Hematopoietic multipotent progenitor cell treated with erythropoietin and hydrocortisone succinate and interleukin-3 and kit ligand, for 6 days (in vitro differentiated cells): Measurements from ENCODE around the gene GAS2L2.
A peak's percentile ranks its signal among the peaks of the same experiment; 100 is the strongest.
"Not testable (repeated sequence)": the region's sequence is repeated elsewhere in the genome, so short reads cannot be mapped to it uniquely, and the experiment has no call there.

Experiments
- DNase-seq: peaks from one replicate; pipeline ENCODE4 v3.0.0-alpha.2; 2015

The GAS2L2 gene

DNA sequence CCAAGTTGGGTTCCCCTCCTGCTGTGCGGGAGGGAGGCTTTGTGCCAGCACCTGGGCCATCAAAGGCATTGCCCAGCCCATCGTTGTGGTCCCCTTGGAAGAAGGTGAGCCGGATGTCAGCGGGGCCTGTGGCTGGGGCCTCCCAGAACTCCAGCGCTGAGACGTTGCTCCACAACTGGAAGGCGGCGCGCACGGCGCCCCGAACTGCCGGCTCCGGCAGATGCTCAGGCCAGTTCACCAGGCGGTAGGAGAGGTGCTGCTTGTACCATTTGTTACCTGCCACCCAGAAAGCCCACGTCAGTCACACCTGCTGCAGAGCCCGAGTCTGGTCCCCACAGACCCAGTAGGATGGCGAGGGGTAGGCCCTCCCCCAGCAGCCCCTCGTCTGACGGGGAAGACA, 20.1 kb upstream of the GAS2L2 start:
- no peak for DNase-seq

GRCh38 chr17:35769895-35770486, 17.0 kb upstream of the GAS2L2 start:
- no peak for DNase-seq

GRCh38 chr17:35768797-35769196, 15.8 kb upstream of the GAS2L2 start:
- DNase-seq = no peak

DNA sequence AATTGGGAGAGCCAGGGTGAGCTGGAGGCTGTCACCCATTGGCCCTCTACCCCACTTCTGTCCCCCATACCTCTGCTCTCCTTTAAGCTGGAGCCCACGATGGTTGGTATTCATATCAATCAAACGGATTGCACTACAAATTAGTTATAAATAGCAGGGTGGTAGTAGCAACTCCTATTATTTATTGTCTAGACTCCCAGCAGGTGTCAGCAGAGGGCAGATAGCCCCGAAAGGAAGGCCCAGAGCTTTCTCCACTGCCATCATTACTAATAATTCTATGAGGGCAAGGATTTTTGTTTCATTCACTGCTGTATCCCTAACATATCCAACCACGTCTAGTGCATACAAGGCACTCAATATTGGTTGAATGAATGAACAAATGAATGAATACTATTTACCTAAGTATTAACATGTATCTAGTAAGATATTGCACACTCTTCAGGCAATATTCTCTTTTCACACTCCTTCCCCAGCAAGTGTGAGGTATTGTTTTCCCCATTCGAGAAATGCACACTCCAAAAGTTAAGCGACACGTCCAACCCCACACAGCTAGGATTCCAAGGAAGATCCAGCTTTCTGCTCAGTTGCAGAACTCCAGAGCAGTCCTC, 14.0 kb upstream of the GAS2L2 start:
- DNase-seq = peak; percentile 78

DNA sequence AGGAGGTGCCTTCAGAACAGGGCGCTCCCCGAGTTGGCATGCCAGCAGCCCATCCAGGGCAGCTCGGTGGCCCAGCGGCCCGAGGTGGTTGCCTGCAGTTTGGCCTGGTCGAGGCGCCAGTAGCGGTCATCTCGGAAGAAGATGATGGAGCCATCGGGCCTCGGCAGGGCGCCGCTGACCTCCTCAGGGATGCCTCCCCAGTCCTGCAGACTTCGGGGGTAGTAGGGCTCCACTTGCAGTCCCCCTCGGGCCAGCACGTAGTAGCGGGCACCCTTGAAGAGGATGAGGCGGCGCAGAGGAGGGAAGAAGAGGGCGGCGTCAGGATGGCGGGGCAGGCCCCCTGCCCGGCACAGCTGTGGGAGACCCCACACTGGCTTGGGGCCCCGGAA, 13.4 kb upstream of the GAS2L2 start:
- DNase-seq = no peak

- no peak for DNase-seq
Observed at GRCh38 chr17:35765756-35766488, 12.9 kb upstream of the GAS2L2 start.

DNA sequence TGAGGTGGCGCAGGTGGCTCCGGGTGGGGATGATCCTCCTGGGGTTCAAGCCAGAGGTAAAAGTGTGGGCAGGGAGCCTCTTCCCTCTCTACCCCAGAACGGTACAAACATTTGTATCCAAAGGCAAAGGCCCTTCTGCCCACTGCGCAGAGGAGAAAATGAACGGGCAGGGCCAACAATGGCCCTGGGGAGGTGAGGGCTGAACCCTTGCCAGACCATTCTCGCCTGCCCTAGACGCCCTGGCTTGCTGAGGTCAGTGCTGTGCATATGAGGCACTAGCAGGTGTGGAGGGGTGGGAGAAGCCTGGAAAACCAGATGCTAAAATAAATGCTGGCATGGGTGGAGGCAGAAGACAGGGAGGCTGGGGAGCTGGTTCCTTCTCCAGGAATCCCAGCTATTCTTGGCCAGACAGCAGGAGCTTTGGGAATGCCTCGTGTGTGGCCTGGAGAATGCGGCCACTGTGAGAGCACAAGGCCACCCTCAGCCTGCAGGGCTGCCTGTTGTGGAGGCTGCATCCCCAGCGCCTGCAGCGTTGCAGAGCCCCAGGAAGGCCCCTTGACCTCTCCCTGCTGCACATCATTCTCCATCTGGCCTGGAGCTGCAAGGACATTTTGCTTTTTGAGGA, 12.2 kb upstream of the GAS2L2 start:
- no peak for DNase-seq

DNA sequence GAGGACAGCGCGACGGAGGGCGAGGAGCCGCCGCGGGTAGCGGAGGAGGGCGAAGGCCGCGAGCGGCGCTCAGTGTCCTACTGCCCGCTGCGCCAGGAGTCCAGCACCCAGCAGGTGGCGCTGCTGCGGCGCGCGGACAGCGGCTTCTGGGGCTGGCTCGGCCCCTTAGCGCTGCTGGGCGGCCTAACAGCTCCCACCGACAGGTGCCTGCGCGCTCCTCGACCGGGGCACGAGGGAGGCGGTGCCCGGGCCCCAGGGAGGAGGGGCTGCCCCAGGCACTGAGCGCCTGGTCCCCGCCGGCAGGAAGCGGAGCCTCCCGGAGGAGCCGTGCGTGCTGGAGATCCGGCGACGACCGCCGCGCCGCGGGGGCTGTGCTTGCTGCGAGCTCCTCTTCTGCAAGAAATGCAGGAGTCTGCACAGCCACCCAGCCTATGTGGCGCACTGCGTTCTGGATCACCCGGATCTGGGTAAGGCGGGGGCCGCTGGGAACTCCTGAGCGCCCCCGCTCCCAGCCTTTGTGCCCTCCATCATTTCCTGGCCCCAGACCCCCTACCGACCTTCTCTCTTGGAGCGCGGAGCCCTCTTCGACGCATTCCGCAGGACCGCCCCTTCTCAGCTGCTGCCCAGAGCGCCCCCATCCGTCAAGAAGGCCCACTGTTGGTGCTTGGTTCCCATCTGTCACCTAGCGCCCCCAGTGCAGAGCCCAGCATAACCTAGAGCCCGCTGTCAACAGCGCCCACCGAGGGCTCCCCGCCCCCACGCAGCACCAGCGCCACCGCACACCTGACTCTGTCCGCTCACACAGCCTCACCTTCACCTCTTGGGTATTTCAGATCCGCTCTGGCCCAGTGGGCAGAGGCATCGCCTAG, 11.3 kb upstream of the GAS2L2 start:
- peak; percentile 94 for DNase-seq

DNA sequence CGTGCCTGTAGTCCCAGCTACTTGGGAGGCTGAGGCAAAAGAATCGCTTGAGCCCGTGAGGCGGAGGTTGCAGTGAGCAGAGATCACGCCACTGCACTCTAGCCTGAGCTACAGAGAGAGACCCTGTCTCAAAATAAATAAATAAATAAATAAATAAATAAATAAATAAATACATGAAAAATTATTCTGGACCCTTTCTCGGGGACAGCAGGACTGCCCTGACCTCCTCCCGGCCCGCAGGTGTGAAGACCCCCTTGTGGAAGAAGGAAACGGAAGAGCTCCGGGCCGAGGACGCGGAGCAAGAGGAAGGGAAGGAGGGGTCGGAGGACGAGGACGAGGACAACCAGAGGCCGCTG, 10.7 kb upstream of the GAS2L2 start:
- DNase-seq = no peak

DNA sequence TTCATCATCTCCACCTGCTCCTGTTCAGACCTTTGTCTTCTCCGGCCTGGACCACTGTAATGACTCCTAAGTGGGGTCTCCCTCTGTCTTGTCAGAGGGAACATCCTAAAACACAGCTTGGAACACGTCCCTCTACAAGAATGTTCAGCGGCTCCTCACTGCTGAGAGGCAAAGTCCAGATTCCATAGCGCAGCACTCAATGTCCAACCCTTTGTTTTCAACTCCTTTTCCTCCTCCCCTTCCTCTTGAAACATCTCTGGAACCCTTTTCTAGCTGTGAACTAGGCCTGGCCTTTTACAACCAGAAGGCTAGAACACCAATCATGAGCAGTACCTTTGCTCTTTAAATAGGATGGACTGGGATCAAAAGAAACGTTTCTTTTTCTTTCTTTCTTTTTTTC, 8.6 kb upstream of the GAS2L2 start:
- no peak for DNase-seq

- no peak for DNase-seq
Observed at GRCh38 chr17:35760587-35760986, 7.5 kb upstream of the GAS2L2 start, which contains the start of gene C17orf50. Gene C17orf50 (plus strand): TSS chr17:35760887. CDS start chr17:35760942, 55 bp downstream.

DNA sequence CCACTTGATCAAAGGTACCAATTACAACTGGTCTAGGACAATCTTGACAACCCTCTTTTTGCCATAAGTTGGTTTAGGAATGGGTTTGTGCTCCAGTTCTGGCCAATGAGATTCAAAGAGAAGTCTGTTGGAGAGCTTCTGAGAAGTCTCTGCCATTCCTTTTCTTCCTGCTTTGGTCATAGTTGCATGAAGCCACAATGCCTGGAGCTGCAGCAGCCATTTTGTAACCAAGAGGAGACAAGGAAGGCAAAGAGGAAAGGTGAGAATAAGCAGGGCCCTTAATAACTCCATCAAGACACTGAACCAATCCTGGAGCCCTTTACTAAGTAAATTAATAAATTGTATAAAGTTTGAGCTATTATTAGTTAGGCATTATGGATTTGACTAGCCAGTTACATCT, 4.2 kb upstream of the GAS2L2 start:
- no peak for DNase-seq

DNA sequence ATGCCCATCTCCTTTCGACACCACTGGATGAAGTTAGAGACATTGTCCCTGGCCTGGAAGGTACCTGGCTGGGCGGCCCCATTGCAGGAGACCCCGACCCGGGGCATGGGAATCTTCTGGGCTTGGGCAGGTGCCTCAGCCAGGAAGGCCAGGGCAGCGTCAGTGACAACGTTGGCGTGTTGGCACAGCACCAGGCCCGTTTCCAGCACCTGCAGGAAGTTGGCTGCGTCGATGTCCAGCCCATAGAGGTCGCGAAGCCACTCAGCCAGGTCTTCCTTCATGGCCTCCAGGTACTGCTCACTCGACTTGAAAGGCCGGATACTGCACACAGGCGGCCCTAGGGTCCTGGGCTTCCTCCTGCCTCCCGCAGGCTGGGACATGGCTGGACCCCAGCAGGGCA, 568 bp downstream of the GAS2L2 start:
- DNase-seq = no peak

DNA sequence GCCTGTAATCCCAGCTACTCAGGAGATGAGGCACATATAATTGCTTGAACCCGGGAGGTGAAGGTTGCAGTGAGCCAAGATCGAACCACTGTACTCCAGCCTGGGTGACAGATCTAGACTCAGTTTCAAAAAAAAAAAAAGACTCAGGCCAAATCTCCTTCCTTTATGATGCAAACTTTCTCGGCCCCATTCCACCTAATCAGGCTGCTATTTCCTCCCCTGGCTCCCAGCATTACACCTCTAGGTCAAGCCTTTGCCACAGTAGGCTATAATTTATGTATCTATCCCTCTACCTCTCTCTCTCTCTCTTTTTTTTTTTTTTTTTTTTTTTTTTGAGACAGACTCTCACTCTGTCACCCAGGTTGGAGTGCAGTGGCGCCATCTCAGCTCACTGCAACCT, 1.5 kb downstream of the GAS2L2 start:
- not testable (repeated sequence) for DNase-seq

DNA sequence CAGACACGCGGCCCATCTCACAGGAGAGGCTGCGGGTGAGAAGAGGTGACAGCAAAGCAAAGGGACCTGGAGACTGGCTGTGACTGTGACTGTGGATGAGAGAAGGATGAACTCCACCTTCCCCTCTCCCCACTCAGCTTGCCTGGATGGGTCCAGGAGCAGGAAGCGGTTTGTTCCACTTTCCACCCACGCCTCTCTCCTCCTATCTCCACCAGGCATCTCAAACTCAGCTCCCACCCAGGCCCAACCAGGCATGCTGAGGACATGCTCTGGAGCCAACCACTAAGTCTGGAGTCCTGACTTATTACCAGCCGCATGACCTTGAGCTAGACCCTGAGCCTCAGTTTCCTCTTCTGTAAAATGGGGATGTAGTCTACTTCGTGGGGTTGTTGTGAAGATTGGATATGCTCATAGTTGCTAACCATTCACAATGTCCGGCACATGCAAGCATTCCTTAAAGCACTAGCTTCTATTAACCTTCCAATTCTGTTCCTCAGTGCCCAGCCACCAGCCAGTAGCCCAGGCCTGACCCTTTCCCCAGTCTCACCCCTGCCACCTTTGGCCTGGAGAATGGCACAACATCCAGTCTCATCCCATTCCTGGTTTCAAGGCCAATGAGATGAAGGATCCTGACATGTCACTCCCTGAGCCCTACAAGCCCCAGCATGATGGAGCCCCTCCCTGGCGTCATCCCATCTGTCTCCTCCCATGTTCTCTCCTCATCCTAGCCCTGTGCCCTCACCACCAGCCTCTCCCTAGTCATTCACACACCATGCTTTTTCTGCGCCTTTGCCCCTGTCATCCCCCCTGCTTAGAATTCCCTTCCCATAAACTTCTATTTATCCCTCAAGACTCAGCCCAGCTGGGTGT, 2.3 kb downstream of the GAS2L2 start:
- peak; percentile 62 for DNase-seq

- peak; percentile 74 for DNase-seq
Observed at GRCh38 chr17:35749560-35750412, 3.3 kb downstream of the GAS2L2 start.

- no peak for DNase-seq
Observed at GRCh38 chr17:35748979-35749378, 4.1 kb downstream of the GAS2L2 start.

GRCh38 chr17:35748341-35748841, 4.6 kb downstream of the GAS2L2 start:
- peak; percentile 91 for DNase-seq

- DNase-seq = peak; percentile 93
Observed at GRCh38 chr17:35747540-35748017, 5.5 kb downstream of the GAS2L2 start.

DNA sequence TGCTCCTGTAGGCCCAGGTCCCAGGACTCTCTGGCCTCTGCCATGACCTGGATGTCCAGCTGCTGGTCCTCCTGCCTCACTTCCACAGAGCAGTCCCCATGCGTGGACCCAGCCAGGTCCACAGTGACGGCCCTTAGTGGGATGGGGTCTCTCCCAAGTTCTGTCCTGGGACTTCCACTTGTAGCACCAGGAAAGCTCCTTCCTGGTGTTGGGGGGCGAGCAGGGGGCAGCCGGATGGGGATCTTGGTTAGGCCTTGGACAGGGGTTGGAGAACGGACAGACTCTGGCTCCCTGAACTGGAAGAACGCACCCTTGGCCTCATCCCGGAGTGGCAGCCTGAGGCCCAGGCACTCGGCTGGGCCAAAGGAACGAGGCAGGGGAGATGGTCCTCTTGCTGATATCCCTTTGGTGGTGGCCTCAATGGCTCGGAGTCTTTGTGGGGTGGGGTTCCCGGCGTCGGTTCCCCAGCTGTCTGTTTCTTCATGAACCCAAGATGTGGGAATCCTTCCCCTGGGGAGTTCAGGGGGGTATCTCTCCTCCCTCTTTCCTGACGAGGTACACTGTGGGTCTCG, 7.2 kb downstream of the GAS2L2 start:
- DNase-seq = no peak
